ENCODE results near the gene ATP5IF1.

GRCh38 chr1:28193701-28194161 lies 42.2 kb upstream of the ATP5IF1 start:
- no peak for TF ChIP-seq CTCF (conservative IDR thresholded peaks at IDR 0.05; ENCODE audit: low read length)
- TF ChIP-seq EZH2phosphoT487 (IDR thresholded peaks at IDR 0.05; ENCODE audit: borderline replicate concordance) = no peak
